ENCODE results near the gene SNX32. TPM values are rescaled to one million over a fixed set of nuclear protein-coding genes. Genes with fewer than 3 reads are reported as not detected.
A peak's percentile ranks its signal among the peaks of the same experiment; 100 is the strongest.

Gene SNX32
- total RNA-seq, 4 donors from 2014 or later: 0.33 to 0.78 (median 0.41) TPM

GRCh38 chr11:65862191-65862735 is 28.5 kb downstream of the SNX32 start:
- peak overlapping the region in 1 of 4 donors; percentile 98 for H3K4me3 ChIP-seq
- peaks cover 22 to 62% (median 46%) of the 10 kb centered on the region in 4 donors for H3K4me1 ChIP-seq
- peak overlapping the region; percentile 98 to 100 (median 98) for H3K27ac ChIP-seq (replicated peaks in 1 of 4)
- WGBS: 87% methylated on average over 4 of the region's 5 CpGs
- TF ChIP-seq POLR2AphosphoS5 (IDR thresholded peaks at IDR 0.05) (no peak), CTCF (IDR thresholded peaks at IDR 0.05) (no peak)
- H3K27me3 ChIP-seq: no peaks in the 10 kb centered on the region
- intact Hi-C loops (cut with DNase I): no loop called here
- H3K36me3 ChIP-seq: peaks cover 35 to 60% (median 57%) of the 10 kb centered on the region in 4 donors
- no peaks in the 10 kb centered on the region for H3K9me3 ChIP-seq
- DNase-seq (ENCODE audit: extremely low spot score): no peak

GRCh38 chr11:65862941-65863888 is 29.5 kb downstream of the SNX32 start:
- DNase-seq (ENCODE audit: extremely low spot score): no peak
- H3K4me1 ChIP-seq: peaks cover 22 to 71% (median 56%) of the 10 kb centered on the region in 4 donors
- intact Hi-C loops (cut with DNase I): no loop called here
- peak overlapping the region; percentile 98 to 100 (median 98) for H3K27ac ChIP-seq (replicated peaks in 1 of 4)
- no peaks in the 10 kb centered on the region for H3K9me3 ChIP-seq
- 75% methylated on average over 8 of the region's 24 CpGs for WGBS
- peaks cover 35 to 69% (median 66%) of the 10 kb centered on the region in 4 donors for H3K36me3 ChIP-seq
- H3K4me3 ChIP-seq: no peak overlapping the region
- TF ChIP-seq EP300 (IDR thresholded peaks at IDR 0.05): no peak
- no peak for TF ChIP-seq POLR2AphosphoS5 (IDR thresholded peaks at IDR 0.05)
- TF ChIP-seq CTCF (IDR thresholded peaks at IDR 0.05): no peak
- no peak for TF ChIP-seq POLR2A (IDR thresholded peaks at IDR 0.05; ENCODE audit: low read depth)
- H3K27me3 ChIP-seq: no peaks in the 10 kb centered on the region

- Histone ChIP-seq H3K36me3 (peaks cover 35 to 77% (median 74%) of the 10 kb centered on the region in 4 donors), H3K27me3 (no peaks in the 10 kb centered on the region), H3K4me3 (no peak overlapping the region), H3K9me3 (no peaks in the 10 kb centered on the region), H3K27ac (replicated peaks in 1 of 4) (peak overlapping the region in 2 of 4 donors; percentile 98 to 100), H3K4me1 (peaks cover 22 to 74% (median 50%) of the 10 kb centered on the region in 4 donors)
- TF ChIP-seq POLR2A (IDR thresholded peaks at IDR 0.05; ENCODE audit: low read depth) (no peak), POLR2AphosphoS5 (IDR thresholded peaks at IDR 0.05) (peak in 1 of 2 donors; percentile 4)
- intact Hi-C loops (cut with DNase I): no loop called here
- DNase-seq (ENCODE audit: extremely low spot score): no peak
- 87% methylated on average over 7 of the region's 12 CpGs for WGBS
Measured at GRCh38 chr11:65863889-65864705, 30.3 kb downstream of the SNX32 start.

DNA sequence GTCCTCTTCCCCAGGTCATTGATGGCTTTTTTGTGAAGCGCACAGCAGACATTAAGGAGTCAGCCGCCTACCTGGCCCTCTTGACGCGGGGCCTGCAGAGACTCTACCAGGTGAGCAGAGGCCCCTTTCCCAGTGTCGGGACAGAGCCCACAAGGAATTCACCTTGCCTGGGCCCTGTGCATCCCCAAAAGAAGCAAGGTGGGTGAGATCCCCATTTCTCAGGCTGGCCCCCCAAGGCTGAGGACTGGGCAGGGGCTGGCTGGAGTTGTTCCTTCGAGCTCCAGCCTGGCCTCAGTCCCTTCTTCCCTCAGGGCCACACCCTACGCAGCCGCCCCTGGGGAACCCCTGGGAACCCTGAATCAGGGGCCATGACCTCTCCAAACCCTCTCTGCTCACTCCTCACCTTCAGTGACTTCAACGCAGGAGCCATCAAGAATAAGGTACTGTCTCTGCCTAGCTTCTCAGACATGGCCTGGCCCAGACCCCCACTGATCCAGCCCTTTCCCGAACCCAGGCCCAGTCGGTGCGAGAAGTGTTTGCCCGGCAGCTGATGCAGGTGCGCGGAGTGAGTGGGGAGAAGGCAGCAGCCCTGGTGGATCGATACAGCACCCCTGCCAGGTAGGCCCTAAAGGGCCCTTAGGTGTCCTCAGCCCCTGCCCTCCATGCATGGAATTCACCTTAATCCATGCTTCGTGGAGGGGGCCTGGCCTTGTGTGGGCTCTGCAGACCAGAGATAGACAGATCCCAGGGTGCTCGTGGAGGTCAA is 31.1 kb downstream of the SNX32 start:
- H3K9me3 ChIP-seq: no peaks in the 10 kb centered on the region
- no peak for DNase-seq (ENCODE audit: extremely low spot score)
- H3K36me3 ChIP-seq: peaks cover 35 to 84% (median 81%) of the 10 kb centered on the region in 4 donors
- peak overlapping the region in 1 of 4 donors; percentile 36 for H3K27ac ChIP-seq (replicated peaks in 1 of 4)
- H3K4me1 ChIP-seq: peaks cover 19 to 76% (median 49%) of the 10 kb centered on the region in 4 donors
- no peak overlapping the region for H3K4me3 ChIP-seq
- 86% methylated on average over 13 of the region's 18 CpGs for WGBS
- H3K27me3 ChIP-seq: no peaks in the 10 kb centered on the region
- no peak for TF ChIP-seq POLR2AphosphoS5 (IDR thresholded peaks at IDR 0.05)
- no peak for TF ChIP-seq CTCF (IDR thresholded peaks at IDR 0.05)
- no peak for TF ChIP-seq EP300 (IDR thresholded peaks at IDR 0.05)
- no peak for TF ChIP-seq POLR2A (IDR thresholded peaks at IDR 0.05; ENCODE audit: low read depth)
- intact Hi-C loops (cut with DNase I): no loop called here
